Liver (tissue), 3 donors: ENCODE results near the gene OARD1.

Experiments
- CTCF ChIP-seq: fragments of 150-350 bp; IDR thresholded peaks from 2 replicates; pipeline ENCODE4 v1.5.1; 2017; ENCODE audit warnings: improper control_type of control experiment, low read depth, low read length; ENCODE audit not compliant: missing input control
- GABPA ChIP-seq, 2 donors: IDR thresholded peaks in 1 of 2; conservative IDR thresholded peaks in 1 of 2; 2 replicates each; pipeline ENCODE4 v1.6.1; 2016; ENCODE audit warnings: antibody characterized with exemption in 2 of 2, mild to moderate bottlenecking in 1 of 2, moderate library complexity in 1 of 2
- RAD21 ChIP-seq, 2 donors: IDR thresholded peaks; 2 replicates each; pipeline ENCODE4 v1.6.1; 2016; ENCODE audit warnings: antibody characterized with exemption in 2 of 2, mild to moderate bottlenecking in 2 of 2
- RXRA ChIP-seq, 2 donors: IDR thresholded peaks; 2 replicates each; pipeline ENCODE4 v1.6.1; 2017 to 2018; ENCODE audit warnings: antibody characterized with exemption in 2 of 2, mild to moderate bottlenecking in 1 of 2
- SP1 ChIP-seq: IDR thresholded peaks from 2 replicates; pipeline ENCODE4 v1.6.1; 2018; ENCODE audit warnings: antibody characterized with exemption, mild to moderate bottlenecking
- TAF1 ChIP-seq: conservative IDR thresholded peaks from 2 replicates; pipeline ENCODE4 v1.6.1; 2016; ENCODE audit warnings: antibody characterized with exemption, mild to moderate bottlenecking
- ZBTB33 ChIP-seq: IDR thresholded peaks from 2 replicates; pipeline ENCODE4 v1.6.1; 2016; ENCODE audit warnings: antibody characterized with exemption
- donor health status: healthy.
- donor health status: healthy.

GRCh38 chr6:41017663-41018062, 54.5 kb downstream of the OARD1 start:
- TF ChIP-seq GABPA (IDR thresholded peaks at IDR 0.05 in 1 of 2, conservative IDR thresholded peaks at IDR 0.05 in 1 of 2) (no peak), CTCF (no peak), ZBTB33 (no peak), RAD21 (IDR thresholded peaks at IDR 0.05) (no peak), SP1 (no peak), TAF1 (no peak), RXRA (IDR thresholded peaks at IDR 0.05) (no peak)
